ENCODE measurements around the gene AVPI1. TPM values are rescaled to one million over a fixed set of nuclear protein-coding genes. Genes with fewer than 3 reads are reported as not detected.

Gene AVPI1
- total and polyA plus RNA-seq, 10 of the 15 experiments (the other 5 are each of a cell fraction or from before 2014, with no cell fraction given) = 0.08 to 1.4 (median 0.84) TPM

GRCh38 chr10:97715259-97715874, 28.3 kb upstream of the AVPI1 start (continued):
- no peak for TF ChIP-seq PKNOX1 (IDR thresholded peaks at IDR 0.05)

GRCh38 chr10:97714401-97715258, 27.6 kb upstream of the AVPI1 start:
- 12% methylated on average over 42 of the region's 74 CpGs for WGBS (ENCODE audit: insufficient coverage, insufficient replicate concordance, low lambda C conversion rate, missing lambda C conversion rate)
- TF ChIP-seq TBL1XR1 (IDR thresholded peaks at IDR 0.05; ENCODE audit: low read depth, low read length) (no peak), CHD4 (IDR thresholded peaks at IDR 0.05) (no peak), NR2C1 (IDR thresholded peaks at IDR 0.05) (no peak), RB1 (IDR thresholded peaks at IDR 0.05; ENCODE audit: borderline replicate concordance) (no peak), TCF3 (IDR thresholded peaks at IDR 0.05; ENCODE audit: borderline replicate concordance, insufficient read depth, low read depth, low read length) (no peak), MTA2 (IDR thresholded peaks at IDR 0.05; ENCODE audit: low read depth) (no peak), DPF2 (IDR thresholded peaks at IDR 0.05) (0 out of 2 replicates have a peak, but pooled peaks have one; percentile 8), JUND (IDR thresholded peaks at IDR 0.05; ENCODE audit: low read depth, low read length) (no peak), SIX5 (IDR thresholded peaks at IDR 0.05; ENCODE audit: low read depth, low read length, severe bottlenecking) (no peak), ZNF274 (IDR thresholded peaks at IDR 0.05; ENCODE audit: insufficient read depth, insufficient read length) (no peak), CEBPZ (IDR thresholded peaks at IDR 0.05; ENCODE audit: low read depth, low read length) (no peak), MEF2A (IDR thresholded peaks at IDR 0.05; ENCODE audit: insufficient read depth, low read depth, low read length) (no peak), IKZF2 (IDR thresholded peaks at IDR 0.05) (peak; percentile 24 to 28; a peak in 2 of 4 replicates), GATAD2B (conservative IDR thresholded peaks at IDR 0.05; ENCODE audit: low read depth) (0 out of 2 replicates have a peak, but pooled peaks have one; percentile 42), CHD1 (IDR thresholded peaks at IDR 0.05; ENCODE audit: low read depth, low read length) (no peak), RAD21 (IDR thresholded peaks at IDR 0.05; ENCODE audit: insufficient read depth, low read depth, low read length) (no peak)

More at GRCh38 chr10:97714401-97715258, 27.6 kb upstream of the AVPI1 start:
- Histone ChIP-seq H3K36me3 (ENCODE audit: control insufficient read depth in 2 of 2, insufficient read depth in 2 of 2, low read length in 1 of 2) (no peaks in the 10 kb centered on the region), H3K27ac (ENCODE audit: control insufficient read depth, insufficient read depth) (no peak overlapping the region), H3K4me1 (ENCODE audit: control insufficient read depth, insufficient read depth, low read length) (peaks cover 3% of the 10 kb centered on the region; the same call in 1 of the 2 replicates), H3K4me3 (peak overlapping the region; percentile 74), H3K27me3 (replicated peaks in 1 of 2; ENCODE audit: control insufficient read depth in 2 of 2, insufficient read depth in 2 of 2, low read length in 1 of 2) (peaks cover 0 to 2% of the 10 kb centered on the region in 2 experiments; a peak in 1 of 4 replicates), H4K20me1 (ENCODE audit: control insufficient read depth, insufficient read depth) (no peaks in the 10 kb centered on the region), H3K4me2 (ENCODE audit: control insufficient read depth, insufficient read depth) (peak overlapping the region; percentile 97), H3K9ac (ENCODE audit: control insufficient read depth, insufficient read depth, low read length) (peak overlapping the region; percentile 54; the same call in 1 of the 2 replicates), H2AFZ (ENCODE audit: control insufficient read depth, low read depth, low read length) (peak overlapping the region; percentile 96), H3K9me3 (replicated peaks; ENCODE audit: control insufficient read depth, insufficient read depth, low read length) (no peaks in the 10 kb centered on the region), H3K79me2 (ENCODE audit: control insufficient read depth, insufficient read depth, low read length) (no peaks in the 10 kb centered on the region)
- no peak for DNase-seq (ENCODE audit: low read depth, low spot score)
- ChIA-PET CTCF (interaction anchor here (1.0 to 14.9 kb wide), 4 partner anchors 12 to 38 kb away, joined by 3 to 416 read pairs (median 14); partner anchors contain the start of gene ZFYVE27), SMC1A (ENCODE audit: uncharacterized antibody, unreplicated experiment) (no interaction called here), RAD21 (ENCODE audit: unreplicated experiment) (no interaction called here), POLR2A (interaction anchor here (0.7 to 2.3 kb wide), 2 partner anchors 10 to 28 kb away, joined by 4 to 6 read pairs; partner anchors contain the start of gene AVPI1)
- intact Hi-C loops (cut with micrococcal nuclease; ENCODE audit: unreplicated experiment) (no loop called here), in situ Hi-C loops (cut with MboI) (no loop called here)
- no peak for FAIRE-seq
- peak; percentile 74 for ATAC-seq
- no TSS peak for BruUV-seq (replicated peaks)
